GM12891 (cell line): ENCODE measurements around the gene SSBP4.

Experiments
- DNase-seq: peaks from one replicate; pipeline ENCODE4 v3.0.0; 2011; ENCODE audit warnings: low spot score; ENCODE audit not compliant: insufficient read length
- FAIRE-seq: peaks from 2 replicates; lab custom pipeline; 2011; peaks lifted over from hg19 to GRCh38; lab: Jason Lieb, UNC
- PAX5 ChIP-seq: IDR thresholded peaks from 2 replicates; pipeline ENCODE4 v1.6.1; 2011; ENCODE audit warnings: low read length, moderate library complexity, mild to moderate bottlenecking; ENCODE audit not compliant: insufficient read depth, severe bottlenecking
- POLR2A ChIP-seq: IDR thresholded peaks from 2 replicates; pipeline ENCODE4 v1.6.1; 2011; ENCODE audit warnings: low read depth, low read length, control low read depth
- POLR2AphosphoS5 ChIP-seq: IDR thresholded peaks from 2 replicates; pipeline ENCODE4 v1.6.1; 2011; ENCODE audit warnings: low read depth, low read length, control low read depth
- POU2F2 ChIP-seq: IDR thresholded peaks from 2 replicates; pipeline ENCODE4 v1.6.1; 2011; ENCODE audit warnings: low read depth, mild to moderate bottlenecking, control low read depth, low read length, moderate library complexity
- SPI1 ChIP-seq: IDR thresholded peaks from 2 replicates; pipeline ENCODE4 v1.6.1; 2011; ENCODE audit warnings: low read depth, low read length, control low read depth
- TAF1 ChIP-seq: IDR thresholded peaks from 2 replicates; pipeline ENCODE4 v1.6.1; 2011; ENCODE audit warnings: low read depth, low read length, control low read depth

The SSBP4 gene

GRCh38 chr19:18414504-18415177 is 4.6 kb upstream of the SSBP4 start:
- FAIRE-seq (peak; percentile 87), DNase-seq (no peak)

GRCh38 chr19:18415178-18415867 is 3.9 kb upstream of the SSBP4 start:
- TF ChIP-seq SPI1 (no peak; the same call in 1 of the 2 replicates), POLR2A (no peak), PAX5 (no peak), POLR2AphosphoS5 (no peak), TAF1 (no peak), POU2F2 (no peak)
- DNase-seq (no peak), FAIRE-seq (peak; percentile 43)

More at GRCh38 chr19:18414504-18415177, 4.6 kb upstream of the SSBP4 start:
- TF ChIP-seq TAF1, result no peak
- no peak for TF ChIP-seq PAX5
- no peak for TF ChIP-seq POLR2AphosphoS5
- no peak for TF ChIP-seq POU2F2
- no peak for TF ChIP-seq SPI1
- no peak for TF ChIP-seq POLR2A

GRCh38 chr19:18416778-18417249 is 2.4 kb upstream of the SSBP4 start:
- TF ChIP-seq POLR2AphosphoS5 (no peak), TAF1 (no peak), PAX5 (no peak), SPI1 (no peak), POU2F2 (no peak), POLR2A (no peak)
- FAIRE-seq, result peak; percentile 98
- DNase-seq, result no peak

GRCh38 chr19:18417250-18418028 is 1.8 kb upstream of the SSBP4 start:
- DNase-seq (no peak), FAIRE-seq (no peak)
- no peak for TF ChIP-seq POLR2AphosphoS5
- TF ChIP-seq POU2F2, result no peak
- TF ChIP-seq SPI1, result peak; percentile 34; the same call in 1 of the 2 replicates
- no peak for TF ChIP-seq PAX5

- TF ChIP-seq POU2F2 (no peak), TAF1 (no peak), PAX5 (no peak), SPI1 (no peak), POLR2A (no peak), POLR2AphosphoS5 (no peak)
- FAIRE-seq (peak; percentile 81), DNase-seq (no peak)
These were observed 1.1 kb upstream of the SSBP4 start for GRCh38 chr19:18418029-18418482.

- no peak for FAIRE-seq
- TF ChIP-seq POU2F2 (no peak), POLR2AphosphoS5 (no peak), SPI1 (no peak), PAX5 (no peak), POLR2A (no peak), TAF1 (no peak)
- no peak for DNase-seq
These were observed 559 bp upstream of the SSBP4 start for GRCh38 chr19:18418483-18419194.

- TF ChIP-seq TAF1, result no peak
- TF ChIP-seq POU2F2, result no peak
- no peak for TF ChIP-seq POLR2AphosphoS5
- no peak for TF ChIP-seq PAX5
- no peak for TF ChIP-seq SPI1
- TF ChIP-seq POLR2A, result no peak
- DNase-seq (no peak), FAIRE-seq (no peak)
These were observed 682 bp downstream of the SSBP4 start for GRCh38 chr19:18419699-18420460.

GRCh38 chr19:18420930-18421329 is 1.7 kb downstream of the SSBP4 start:
- no peak for DNase-seq
- no peak for TF ChIP-seq SPI1
- no peak for TF ChIP-seq POLR2A
- no peak for TF ChIP-seq PAX5
- TF ChIP-seq TAF1, result no peak
- TF ChIP-seq POU2F2, result no peak
- no peak for TF ChIP-seq POLR2AphosphoS5
- no peak for FAIRE-seq
